ENCODE measurements around the gene NFATC2. TPM values are rescaled to one million over a fixed set of nuclear protein-coding genes. Genes with fewer than 3 reads are reported as not detected.

Gene NFATC2
- total RNA-seq, 1 experiment from 2014 or later: 5.0 TPM

DNA sequence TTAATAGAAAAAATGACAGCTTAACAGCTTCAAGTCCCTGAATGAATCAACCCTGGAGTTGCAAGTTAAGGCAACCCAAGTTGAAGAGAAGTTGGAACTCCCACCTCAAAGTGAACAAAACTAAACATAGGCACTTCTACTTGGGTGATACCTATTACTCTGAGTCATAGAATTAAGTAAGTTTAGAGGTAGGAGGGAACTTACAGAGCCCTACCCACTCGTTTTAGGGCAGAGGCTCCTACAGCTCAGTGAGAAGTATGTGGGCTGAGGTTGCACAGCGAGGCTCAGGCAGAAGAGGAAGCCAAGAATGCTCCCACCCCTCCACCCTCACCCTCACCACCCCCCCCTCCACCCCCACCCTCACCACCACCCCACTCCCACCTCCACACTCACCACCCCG is 42.2 kb downstream of the NFATC2 start:
- Histone ChIP-seq H3K9me2 (ENCODE audit: insufficient read depth) (no peaks in the 10 kb centered on the region), H3K4me3 (replicated peaks in 1 of 2; ENCODE audit: low read depth in 1 of 2, low read length in 2 of 2) (no peak overlapping the region), H3K79me2 (ENCODE audit: insufficient read depth, low read length) (no peaks in the 10 kb centered on the region), H2AFZ (ENCODE audit: low read depth, low read length, poor library complexity, severe bottlenecking) (no peak overlapping the region), H4K20me1 (ENCODE audit: insufficient read depth) (no peaks in the 10 kb centered on the region), H3K4me2 (ENCODE audit: low read length) (no peak overlapping the region), H3K9me3 (ENCODE audit: control insufficient read depth in 1 of 2, insufficient read depth in 1 of 2, low read depth in 1 of 2, low read length in 2 of 2) (no peaks in the 10 kb centered on the region), H3K4me1 (ENCODE audit: control insufficient read depth in 1 of 2, insufficient read depth in 2 of 2, low read length in 2 of 2) (peaks cover 9 to 18% of the 10 kb centered on the region in 2 experiments), H3K36me3 (ENCODE audit: control insufficient read depth in 1 of 2, insufficient read depth in 2 of 2, low read length in 2 of 2) (no peaks in the 10 kb centered on the region), H3K27ac (ENCODE audit: low read depth, low read length) (no peak overlapping the region), H3K9ac (ENCODE audit: low read length) (no peak overlapping the region), H3K27me3 (ENCODE audit: insufficient read depth, low read length) (no peaks in the 10 kb centered on the region)
- ATAC-seq (peak; percentile 61; the same call in 1 of the 2 replicates), DNase-seq (ENCODE audit: low read depth, low spot score) (no peak)
- POLR2A ChIA-PET: interaction anchor here (1.4 kb wide), 1 partner anchor 12 kb away, joined by 4 read pairs; no protein-coding TSS in a partner anchor
- TF ChIP-seq, protein P1, sequence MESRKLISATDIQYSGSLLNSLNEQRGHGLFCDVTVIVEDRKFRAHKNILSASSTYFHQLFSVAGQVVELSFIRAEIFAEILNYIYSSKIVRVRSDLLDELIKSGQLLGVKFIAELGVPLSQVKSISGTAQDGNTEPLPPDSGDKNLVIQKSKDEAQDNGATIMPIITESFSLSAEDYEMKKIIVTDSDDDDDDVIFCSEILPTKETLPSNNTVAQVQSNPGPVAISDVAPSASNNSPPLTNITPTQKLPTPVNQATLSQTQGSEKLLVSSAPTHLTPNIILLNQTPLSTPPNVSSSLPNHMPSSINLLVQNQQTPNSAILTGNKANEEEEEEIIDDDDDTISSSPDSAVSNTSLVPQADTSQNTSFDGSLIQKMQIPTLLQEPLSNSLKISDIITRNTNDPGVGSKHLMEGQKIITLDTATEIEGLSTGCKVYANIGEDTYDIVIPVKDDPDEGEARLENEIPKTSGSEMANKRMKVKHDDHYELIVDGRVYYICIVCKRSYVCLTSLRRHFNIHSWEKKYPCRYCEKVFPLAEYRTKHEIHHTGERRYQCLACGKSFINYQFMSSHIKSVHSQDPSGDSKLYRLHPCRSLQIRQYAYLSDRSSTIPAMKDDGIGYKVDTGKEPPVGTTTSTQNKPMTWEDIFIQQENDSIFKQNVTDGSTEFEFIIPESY (IDR thresholded peaks at IDR 0.05; ENCODE audit: extremely low read depth, insufficient replicate concordance, low read length): no peak
- TF ChIP-seq TCF7L2 (IDR thresholded peaks at IDR 0.05; ENCODE audit: borderline replicate concordance, extremely low read depth, insufficient read depth, insufficient read length): no peak
- TF ChIP-seq SRF (IDR thresholded peaks at IDR 0.05; ENCODE audit: low read depth): no peak
- no peak for TF ChIP-seq FOSL1 (IDR thresholded peaks at IDR 0.05; ENCODE audit: low read depth)
- no peak for TF ChIP-seq SP1 (IDR thresholded peaks at IDR 0.05; ENCODE audit: low read depth)
- TF ChIP-seq, protein P2, sequence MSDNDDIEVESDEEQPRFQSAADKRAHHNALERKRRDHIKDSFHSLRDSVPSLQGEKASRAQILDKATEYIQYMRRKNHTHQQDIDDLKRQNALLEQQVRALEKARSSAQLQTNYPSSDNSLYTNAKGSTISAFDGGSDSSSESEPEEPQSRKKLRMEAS (IDR thresholded peaks at IDR 0.05): no peak
- no peak for TF ChIP-seq CBX3 (IDR thresholded peaks at IDR 0.05; ENCODE audit: low read depth)
- TF ChIP-seq JUND (IDR thresholded peaks at IDR 0.05): no peak
- TF ChIP-seq ZFX (IDR thresholded peaks at IDR 0.05): no peak
- TF ChIP-seq EGR1 (IDR thresholded peaks at IDR 0.05; ENCODE audit: low read depth): no peak
- TF ChIP-seq, protein P3, sequence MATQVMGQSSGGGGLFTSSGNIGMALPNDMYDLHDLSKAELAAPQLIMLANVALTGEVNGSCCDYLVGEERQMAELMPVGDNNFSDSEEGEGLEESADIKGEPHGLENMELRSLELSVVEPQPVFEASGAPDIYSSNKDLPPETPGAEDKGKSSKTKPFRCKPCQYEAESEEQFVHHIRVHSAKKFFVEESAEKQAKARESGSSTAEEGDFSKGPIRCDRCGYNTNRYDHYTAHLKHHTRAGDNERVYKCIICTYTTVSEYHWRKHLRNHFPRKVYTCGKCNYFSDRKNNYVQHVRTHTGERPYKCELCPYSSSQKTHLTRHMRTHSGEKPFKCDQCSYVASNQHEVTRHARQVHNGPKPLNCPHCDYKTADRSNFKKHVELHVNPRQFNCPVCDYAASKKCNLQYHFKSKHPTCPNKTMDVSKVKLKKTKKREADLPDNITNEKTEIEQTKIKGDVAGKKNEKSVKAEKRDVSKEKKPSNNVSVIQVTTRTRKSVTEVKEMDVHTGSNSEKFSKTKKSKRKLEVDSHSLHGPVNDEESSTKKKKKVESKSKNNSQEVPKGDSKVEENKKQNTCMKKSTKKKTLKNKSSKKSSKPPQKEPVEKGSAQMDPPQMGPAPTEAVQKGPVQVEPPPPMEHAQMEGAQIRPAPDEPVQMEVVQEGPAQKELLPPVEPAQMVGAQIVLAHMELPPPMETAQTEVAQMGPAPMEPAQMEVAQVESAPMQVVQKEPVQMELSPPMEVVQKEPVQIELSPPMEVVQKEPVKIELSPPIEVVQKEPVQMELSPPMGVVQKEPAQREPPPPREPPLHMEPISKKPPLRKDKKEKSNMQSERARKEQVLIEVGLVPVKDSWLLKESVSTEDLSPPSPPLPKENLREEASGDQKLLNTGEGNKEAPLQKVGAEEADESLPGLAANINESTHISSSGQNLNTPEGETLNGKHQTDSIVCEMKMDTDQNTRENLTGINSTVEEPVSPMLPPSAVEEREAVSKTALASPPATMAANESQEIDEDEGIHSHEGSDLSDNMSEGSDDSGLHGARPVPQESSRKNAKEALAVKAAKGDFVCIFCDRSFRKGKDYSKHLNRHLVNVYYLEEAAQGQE (IDR thresholded peaks at IDR 0.05; ENCODE audit: low read depth): no peak
- no peak for TF ChIP-seq POLR2A (IDR thresholded peaks at IDR 0.05; ENCODE audit: borderline replicate concordance, extremely low read depth, insufficient read depth, insufficient read length)
- no peak for TF ChIP-seq EZH2phosphoT487 (IDR thresholded peaks at IDR 0.05; ENCODE audit: borderline replicate concordance)
- TF ChIP-seq SIN3A (IDR thresholded peaks at IDR 0.05; ENCODE audit: low read depth): no peak
- TF ChIP-seq, protein P4, sequence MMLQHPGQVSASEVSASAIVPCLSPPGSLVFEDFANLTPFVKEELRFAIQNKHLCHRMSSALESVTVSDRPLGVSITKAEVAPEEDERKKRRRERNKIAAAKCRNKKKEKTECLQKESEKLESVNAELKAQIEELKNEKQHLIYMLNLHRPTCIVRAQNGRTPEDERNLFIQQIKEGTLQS (IDR thresholded peaks at IDR 0.05): no peak
- TF ChIP-seq CEBPB (IDR thresholded peaks at IDR 0.05; ENCODE audit: low read depth): no peak
- RAD21 ChIA-PET (ENCODE audit: low non-redundant PET in 1 of 2, low total read pairs in 2 of 2, uncharacterized antibody in 2 of 2, unreplicated experiment in 2 of 2): no interaction called here
- CTCF ChIA-PET: interaction anchor here (1.1 kb wide), 1 partner anchor 114 kb away, joined by 4 read pairs; no protein-coding TSS in a partner anchor
- no TSS peak for BruUV-seq (replicated peaks)
- intact Hi-C loops (cut with micrococcal nuclease): no loop called here

Data from HCT116 (cell line).